ENCODE measurements around the gene PCBP3.
"Not testable (repeated sequence)": the region's sequence is repeated elsewhere in the genome, so short reads cannot be mapped to it uniquely, and the experiment has no call there.

The PCBP3 gene

DNA sequence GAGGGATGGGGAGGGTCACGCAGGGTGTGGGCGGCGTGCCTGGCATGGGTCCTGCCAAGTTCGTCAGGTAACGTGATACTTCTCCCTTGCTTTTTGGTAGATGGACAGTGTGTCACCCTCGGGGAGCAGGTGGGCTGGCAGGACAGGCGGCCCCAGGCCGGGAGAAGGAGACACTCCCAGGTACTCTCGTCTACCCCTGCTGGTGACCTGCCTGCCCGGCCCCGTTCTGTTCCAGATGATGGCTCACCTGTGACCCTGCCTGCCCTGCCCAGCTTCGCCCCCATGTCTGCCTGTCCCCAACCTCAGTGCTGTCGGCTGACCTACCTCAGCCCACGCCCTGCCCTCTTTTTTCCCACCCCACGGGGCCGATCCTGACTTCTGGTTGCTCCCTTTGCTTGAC lies 144.7 kb downstream of the PCBP3 start:
- DNase-seq (ENCODE audit: low spot score), result no peak

- DNase-seq (ENCODE audit: low spot score), result no peak
Observed at GRCh38 chr21:45788637-45789506, 145.3 kb downstream of the PCBP3 start.

DNA sequence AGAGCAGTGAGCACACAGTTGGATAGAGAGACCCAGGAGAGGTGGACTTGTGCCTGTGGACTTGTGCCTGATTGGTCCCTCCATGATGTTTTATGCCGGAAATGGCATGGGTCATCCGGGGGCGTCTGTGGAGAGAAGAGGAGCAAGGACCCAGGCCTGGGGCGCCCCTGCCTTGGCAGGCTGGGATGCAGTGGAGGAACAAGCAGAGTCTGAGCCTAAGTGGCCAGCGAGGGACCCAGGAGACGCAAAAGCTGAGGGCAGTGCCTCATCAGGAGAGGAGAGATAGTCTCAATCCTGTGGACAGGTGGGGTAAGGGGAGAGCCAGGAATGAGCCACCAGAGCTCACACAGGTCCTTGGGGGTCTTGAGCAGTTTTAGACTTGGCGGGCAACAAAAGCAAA lies 146.9 kb downstream of the PCBP3 start:
- DNase-seq (ENCODE audit: low spot score), result no peak

DNA sequence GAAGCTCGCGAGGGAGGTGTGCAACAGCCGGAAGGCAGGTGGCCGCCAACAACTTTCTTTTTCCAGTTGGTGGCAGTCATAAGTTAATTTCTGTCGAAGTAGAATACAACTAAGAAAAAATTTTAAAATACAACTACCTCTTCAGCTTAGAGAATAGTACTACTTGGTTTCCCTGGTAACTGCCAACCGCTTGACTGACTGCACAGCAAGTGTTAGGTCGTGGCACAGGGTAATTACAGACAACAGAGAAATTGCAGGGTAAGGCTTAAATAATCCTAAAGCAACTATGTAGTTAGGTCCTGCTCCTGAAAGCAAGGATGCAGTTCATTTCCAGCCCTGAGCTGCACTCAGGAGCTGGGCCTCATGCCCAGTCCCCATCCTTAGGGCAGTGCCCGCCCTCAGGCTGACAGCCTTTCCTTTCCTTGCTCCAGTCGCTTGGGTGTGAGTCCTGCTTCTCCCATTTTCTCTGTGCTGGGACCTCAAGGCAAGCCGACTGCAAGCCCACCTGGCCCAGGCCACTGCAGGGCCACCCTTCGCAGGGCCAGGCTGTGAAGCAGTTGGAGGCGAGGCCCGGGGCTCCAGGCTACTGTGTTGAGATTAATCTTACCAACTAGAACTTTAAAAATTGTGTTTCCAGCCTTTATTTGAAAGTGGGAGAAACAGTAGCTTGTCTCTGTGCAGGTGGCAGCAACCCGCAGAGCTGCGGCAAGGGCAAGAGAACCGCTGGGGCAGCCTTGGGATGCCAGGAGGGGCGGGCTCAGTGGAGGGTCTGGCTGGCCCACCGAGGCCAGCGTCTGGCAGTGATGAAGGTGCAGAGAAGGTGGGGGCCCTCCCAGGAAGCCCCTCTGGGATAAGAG lies 148.3 kb downstream of the PCBP3 start:
- DNase-seq (ENCODE audit: low spot score), result no peak

DNA sequence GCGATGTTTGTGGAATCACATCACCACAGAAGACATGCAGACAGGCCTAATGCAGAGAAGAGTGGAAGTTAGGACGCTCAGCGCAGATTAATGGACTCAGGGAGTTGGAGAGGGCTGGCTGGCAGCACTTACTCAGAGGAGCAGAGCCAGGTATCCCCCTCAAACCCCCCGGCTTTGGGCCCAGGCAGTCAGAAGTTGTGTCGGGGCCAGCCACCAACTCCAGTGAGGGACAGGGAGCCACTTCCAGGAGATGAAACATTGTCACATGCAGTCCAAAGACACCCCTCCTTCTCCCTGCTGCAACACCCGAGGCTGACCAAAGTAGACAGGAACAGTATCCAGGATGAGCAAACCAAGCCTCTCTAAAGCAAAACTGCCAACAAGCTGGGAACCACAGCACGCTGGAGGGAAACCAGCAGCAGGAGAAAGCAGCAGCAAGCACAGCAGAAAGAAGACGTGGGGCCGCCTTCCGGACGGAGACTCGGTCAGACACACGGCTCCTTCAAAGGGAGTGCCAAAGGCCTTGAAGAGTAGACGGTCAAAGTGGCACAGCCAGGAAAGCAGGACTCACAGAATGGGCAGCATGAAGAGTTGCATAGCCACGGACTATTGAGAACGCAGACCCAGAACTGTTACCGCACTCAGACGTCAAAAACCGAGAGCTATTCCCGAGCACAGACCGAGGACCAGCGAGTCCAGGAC lies 149.3 kb downstream of the PCBP3 start:
- no peak for DNase-seq (ENCODE audit: low spot score)

GRCh38 chr21:45794027-45794426 lies 150.5 kb downstream of the PCBP3 start:
- DNase-seq (ENCODE audit: low spot score), result no peak

DNA sequence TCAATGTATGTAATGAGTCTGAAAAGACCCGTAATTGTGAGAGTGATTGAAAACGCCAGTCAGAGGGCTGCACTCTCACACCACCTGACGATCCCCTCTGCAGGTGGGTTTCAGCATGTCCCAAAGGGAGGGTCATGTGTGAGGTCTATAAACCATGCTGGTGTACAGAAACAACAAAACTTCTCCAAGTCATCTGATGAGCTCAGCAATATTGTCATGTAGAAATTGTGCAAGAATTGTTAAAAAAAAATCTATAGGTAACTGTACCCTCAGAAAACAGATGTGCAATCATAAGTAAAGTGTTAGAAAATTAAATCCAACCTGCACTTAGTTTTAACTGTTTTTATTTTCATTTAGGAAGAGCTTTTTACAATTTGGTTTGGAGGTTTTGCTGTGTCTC lies 152.5 kb downstream of the PCBP3 start:
- DNase-seq (ENCODE audit: low spot score), result no peak

- DNase-seq (ENCODE audit: low spot score), result no peak
Observed at GRCh38 chr21:45797338-45797737, 153.8 kb downstream of the PCBP3 start.

GRCh38 chr21:45799765-45800338 lies 156.3 kb downstream of the PCBP3 start:
- no peak for DNase-seq (ENCODE audit: low spot score)

GRCh38 chr21:45800339-45801080 lies 157.0 kb downstream of the PCBP3 start:
- DNase-seq (ENCODE audit: low spot score), result no peak

- DNase-seq (ENCODE audit: low spot score), result no peak
Observed at GRCh38 chr21:45801129-45801964, 157.8 kb downstream of the PCBP3 start.

DNA sequence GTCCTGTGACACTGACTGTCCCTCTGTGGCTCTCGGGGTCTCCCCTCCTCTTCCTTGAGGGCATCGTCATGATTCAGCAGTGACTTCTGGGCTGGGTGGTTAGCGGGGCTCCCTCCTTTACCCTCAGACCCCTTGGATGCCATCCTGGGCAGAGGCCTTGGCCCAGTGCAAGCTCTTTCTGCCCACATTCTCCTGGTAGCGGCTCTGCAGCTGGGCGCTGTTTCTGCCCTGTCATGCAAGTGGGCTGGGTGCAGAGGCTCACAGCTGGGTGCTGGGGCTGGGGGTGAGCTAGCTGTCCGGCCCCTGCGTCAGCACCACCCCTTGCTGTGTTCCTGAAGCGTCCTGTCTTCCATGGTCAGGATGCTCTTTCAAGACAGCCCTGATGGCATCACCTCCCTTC lies 158.5 kb downstream of the PCBP3 start:
- no peak for DNase-seq (ENCODE audit: low spot score)

GRCh38 chr21:45802425-45802824 lies 158.9 kb downstream of the PCBP3 start:
- DNase-seq (ENCODE audit: low spot score), result no peak

DNA sequence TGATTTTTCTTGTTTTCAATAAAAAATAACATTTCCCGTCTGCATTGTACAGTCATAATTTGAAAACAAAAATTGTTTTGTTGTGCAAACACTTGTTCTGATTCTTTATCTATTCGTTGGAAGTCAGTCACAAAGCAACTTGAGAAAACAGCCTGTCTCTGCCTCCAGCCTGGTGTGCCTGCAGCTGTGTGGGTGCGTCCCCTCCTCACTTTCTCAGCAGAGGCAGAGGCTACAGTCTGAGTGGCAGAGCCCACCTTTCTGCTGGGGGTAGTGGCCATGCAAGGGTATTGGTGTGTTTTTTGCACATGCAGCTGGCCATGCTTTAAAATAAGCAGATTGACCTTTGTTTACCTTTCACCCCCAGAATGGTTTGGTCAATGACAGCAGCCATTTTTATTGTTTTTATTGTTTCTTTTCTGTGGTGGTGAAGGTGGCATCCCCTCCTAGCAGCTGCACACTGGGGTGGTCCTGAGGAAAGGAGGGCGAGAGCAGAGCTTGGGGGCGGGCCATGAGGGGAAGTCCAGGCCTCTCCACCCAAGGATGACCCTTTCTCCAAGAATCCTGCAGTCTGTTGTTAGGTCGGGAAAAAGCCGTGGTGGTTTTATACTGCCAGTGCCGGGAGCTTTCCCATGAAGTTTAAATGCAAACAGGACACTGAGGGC lies 159.6 kb downstream of the PCBP3 start:
- DNase-seq (ENCODE audit: low spot score), result no peak

GRCh38 chr21:45803618-45804340 lies 160.3 kb downstream of the PCBP3 start:
- no peak for DNase-seq (ENCODE audit: low spot score)

DNA sequence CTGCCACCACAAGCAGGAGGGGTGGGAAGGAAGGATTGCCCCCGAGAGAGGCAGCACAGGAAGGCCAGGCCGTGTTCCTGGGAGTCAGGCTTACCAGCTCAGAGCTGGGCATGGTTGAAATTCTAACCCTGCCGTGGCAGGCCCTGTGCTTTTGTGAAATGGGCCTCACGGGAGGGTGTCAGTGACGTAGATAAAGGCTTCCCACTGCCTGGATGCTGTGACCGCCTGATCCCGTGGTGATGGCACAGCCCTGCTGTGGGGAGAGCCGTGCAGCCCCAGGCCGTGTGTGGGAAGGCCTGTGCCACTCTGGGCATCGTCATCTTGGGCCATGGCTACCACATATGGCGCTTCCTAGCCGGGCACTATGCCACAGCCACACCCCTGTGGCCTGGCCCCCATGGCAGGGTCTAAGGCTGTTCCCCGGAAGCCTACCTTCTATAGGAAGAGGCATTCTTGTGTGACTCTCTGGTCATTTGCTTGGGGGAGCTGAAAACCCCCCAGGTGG lies 161.3 kb downstream of the PCBP3 start:
- DNase-seq (ENCODE audit: low spot score), result no peak

GRCh38 chr21:45805321-45805720 lies 161.8 kb downstream of the PCBP3 start:
- DNase-seq (ENCODE audit: low spot score), result no peak

DNA sequence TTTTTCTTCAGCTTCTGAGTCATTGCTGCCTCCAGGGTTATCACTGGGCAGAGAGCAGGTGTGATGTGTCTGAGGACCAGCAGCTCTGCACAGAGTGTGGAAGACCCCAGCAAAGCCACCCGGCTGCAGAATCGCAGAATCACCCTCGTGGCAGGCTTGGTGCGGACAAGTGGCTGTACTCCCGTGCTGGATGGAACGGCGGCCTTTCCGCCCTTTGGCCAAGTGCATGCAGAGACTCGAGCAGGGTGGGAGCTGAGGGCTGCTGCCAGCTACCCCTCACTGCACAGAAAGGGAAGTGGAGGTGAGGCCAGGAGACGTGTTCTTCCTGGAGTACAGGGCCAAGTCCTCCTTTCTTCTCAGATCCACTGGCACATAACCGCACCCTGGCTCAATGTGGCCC lies 162.5 kb downstream of the PCBP3 start:
- DNase-seq (ENCODE audit: low spot score), result no peak

DNA sequence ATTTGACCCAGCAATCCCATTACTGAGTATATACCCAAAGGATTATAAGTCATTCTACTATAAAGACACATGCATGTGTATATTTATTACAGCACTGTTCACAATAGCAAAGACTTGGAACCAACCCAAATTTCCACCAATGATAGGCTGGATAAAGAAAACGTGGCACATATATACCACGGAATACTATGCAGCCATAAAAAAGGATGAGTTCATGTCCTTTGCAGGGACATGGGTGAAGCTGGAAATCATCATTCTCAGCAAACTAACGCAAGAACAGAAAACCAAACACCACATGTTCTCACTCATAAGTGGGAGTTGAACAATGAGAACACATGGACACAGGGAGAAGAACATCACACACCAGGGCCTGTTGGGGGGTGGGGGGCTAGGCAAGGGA lies 165.1 kb downstream of the PCBP3 start:
- not testable (repeated sequence) for DNase-seq (ENCODE audit: low spot score)

Measured in germinal center (tissue), 1 donor.